ENCODE measurements around the gene ZNF479.
"Not testable (repeated sequence)": the region's sequence is repeated elsewhere in the genome, so short reads cannot be mapped to it uniquely, and the experiment has no call there.

Gene ZNF479

GRCh38 chr7:57132336-57132735 lies at the start of gene ZNF479:
Gene ZNF479, minus strand, starts transcription at chr7:57132436. Its CDS starts 112 bp downstream, at chr7:57132324.
- not testable (repeated sequence) for DNase-seq

DNA sequence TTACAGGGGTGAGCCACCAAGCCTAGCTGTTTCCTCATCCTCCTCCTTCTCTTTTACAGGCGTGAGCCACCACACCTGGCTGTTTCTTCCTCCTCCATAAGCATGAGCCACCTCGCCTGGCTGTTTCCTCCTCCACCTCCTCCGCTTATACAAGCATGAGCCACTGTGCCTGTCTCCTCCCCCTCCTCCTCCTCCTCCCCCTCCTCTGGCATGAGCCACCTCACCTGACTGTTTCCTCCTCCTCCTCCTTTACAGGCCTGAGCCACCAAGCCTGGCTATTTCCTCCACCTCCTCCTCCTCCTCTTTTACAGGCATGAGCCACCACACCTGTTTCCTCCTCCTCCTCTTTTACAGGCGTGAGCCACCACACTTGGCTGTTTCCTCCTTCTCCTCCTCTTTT lies 49.8 kb upstream of the ZNF479 start:
- no peak for DNase-seq

GRCh38 chr7:57181281-57181680 lies 49.0 kb upstream of the ZNF479 start:
- DNase-seq: no peak

DNA sequence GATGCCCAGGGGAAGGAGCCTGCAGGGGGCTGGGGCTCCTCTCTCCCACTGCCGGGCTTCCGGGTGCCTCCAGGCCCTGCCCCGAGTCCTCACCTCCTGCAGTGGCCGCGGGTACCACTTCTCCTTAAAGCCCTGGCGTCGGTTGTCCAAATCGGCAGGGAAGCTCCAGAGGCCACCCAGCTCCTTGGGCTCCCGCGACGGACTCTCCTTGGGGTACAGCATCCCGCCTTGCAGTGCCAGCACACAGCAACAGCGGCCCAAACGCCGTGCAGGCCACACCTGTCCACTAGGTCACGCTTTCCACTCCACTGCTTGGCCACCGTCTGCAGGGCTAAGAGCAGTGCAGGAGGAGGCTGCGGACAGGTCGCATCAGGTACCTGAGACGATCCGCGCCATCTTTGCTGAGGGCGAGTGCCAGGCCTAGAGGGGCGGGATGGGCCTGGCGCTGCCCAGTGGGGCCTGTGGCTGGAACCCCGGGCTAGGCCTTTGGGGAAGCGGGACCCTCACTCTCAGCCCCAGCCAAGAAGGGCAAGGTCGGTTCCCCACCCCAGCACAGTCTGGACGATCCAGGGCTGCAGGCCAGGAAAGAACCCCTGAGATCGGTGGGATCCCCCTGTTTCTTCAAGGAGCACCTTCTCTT lies 47.7 kb upstream of the ZNF479 start:
- no peak for DNase-seq

DNA sequence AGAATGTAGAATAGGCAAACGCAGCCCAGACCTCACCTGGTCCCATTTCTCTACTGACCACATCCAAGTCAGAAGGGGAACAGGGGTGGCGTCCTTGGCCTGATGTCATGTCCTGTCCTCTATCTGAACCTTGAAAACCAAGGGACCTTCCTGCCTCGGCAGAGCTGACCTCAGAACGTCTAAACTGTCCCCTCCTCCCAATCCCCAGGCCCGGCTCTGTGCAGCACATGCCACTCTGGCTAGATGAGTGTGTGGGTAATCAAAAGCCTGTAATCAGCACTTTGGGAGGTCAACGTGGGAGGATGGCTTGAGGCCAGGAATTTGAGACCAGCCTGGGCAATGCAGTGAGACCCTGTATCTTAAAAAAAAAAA lies 46.5 kb upstream of the ZNF479 start:
- DNase-seq: no peak

DNA sequence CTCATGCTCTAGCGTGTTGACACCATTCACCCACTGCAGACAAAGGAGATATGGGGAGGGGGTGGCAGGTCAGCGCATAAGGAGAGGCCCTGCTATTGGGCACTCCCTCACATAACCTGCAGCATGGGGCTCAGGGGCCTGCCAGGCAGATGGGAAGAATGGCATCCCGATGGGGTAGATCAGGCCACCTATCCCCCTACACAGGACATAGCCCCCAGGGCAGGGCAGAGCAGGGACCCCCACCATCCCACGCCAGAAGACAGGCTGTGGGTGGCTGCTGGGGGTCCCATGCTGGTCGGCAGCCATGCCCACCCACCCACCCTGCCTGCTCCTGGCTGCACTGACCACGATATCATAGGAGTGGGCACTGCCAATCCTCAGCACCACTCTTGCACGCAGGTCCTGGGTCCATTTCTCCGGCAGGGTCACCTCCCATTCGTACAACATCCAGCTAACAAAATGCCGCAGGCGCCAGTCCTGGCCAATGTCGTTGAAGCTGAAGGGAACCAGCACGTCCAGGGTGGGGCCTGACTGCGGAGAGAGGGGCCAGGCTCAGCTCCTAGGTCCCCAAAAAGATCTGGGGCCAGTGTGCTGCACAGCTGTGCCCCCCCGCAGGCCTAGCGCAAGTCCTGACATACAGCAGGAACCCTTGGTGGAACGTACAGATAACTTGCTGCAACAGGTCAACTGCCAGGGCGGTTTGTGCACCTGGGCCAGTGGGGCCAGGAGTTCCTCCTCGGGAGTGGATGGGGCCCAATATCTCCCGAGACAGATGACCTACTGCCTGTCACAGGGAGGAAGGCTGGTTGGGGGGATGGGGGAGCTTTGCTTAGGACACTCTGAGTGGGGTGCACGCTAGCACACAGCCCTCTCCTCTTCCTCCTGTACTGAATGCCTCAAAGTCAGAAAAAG lies 45.9 kb upstream of the ZNF479 start:
- no peak for DNase-seq

GRCh38 chr7:57176928-57177635 lies 44.8 kb upstream of the ZNF479 start:
- DNase-seq: no peak

DNA sequence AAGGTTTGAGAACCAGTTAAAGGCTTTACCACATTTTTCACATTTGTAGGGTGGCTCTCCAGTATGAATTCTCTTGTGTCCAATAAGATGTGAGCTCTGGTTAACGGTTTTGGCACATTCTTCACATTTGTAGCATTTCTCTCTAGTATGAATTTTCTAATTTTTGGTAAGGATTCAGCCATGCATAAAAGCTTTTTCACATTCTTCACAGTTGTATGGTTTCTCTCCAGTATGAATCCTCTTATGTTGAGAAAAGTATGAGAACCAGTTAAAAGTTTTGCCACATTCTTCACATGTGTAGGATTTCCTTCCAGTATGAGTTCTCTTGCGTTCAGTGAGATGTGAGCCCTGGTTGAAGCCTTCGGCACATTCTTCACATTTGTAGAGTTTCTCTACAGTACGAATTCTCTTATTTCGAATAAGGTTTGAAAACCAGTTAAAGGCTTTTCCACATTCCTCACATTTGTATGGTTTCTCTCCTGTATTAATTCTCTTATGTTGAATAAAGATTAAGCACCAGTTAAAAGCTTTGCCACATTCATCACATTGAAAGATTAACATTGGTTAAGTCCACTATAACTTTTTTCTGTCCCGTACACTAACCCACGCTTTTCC lies 33.2 kb upstream of the ZNF479 start:
- no peak for DNase-seq

- DNase-seq: not testable (repeated sequence)
Measured at GRCh38 chr7:57120123-57120784, 12.0 kb downstream of the ZNF479 start.

All from NCI-H1694 treated with DMSO at 0.1 percent for 48 hours (cell line).